Endodermal cell (in vitro differentiated cells): ENCODE results near the gene CHST9. TPM values are rescaled to one million over a fixed set of nuclear protein-coding genes. Genes with fewer than 3 reads are reported as not detected.
A peak's percentile ranks its signal among the peaks of the same experiment; 100 is the strongest.

Source experiments
- DNase-seq: peaks from one replicate; pipeline ENCODE4 v3.0.0-alpha.2; 2017
- H3K27ac ChIP-seq: 2 replicates; pipeline ENCODE4 v1.5.1; 2013; ENCODE audit warnings: mild to moderate bottlenecking, low read depth, low read length, moderate library complexity
- H3K27me3 ChIP-seq: 2 replicates; pipeline ENCODE4 v1.6.1; 2013; ENCODE audit warnings: mild to moderate bottlenecking, low read length, moderate library complexity; ENCODE audit not compliant: insufficient read depth, control insufficient read depth, poor library complexity, severe bottlenecking
- H3K36me3 ChIP-seq: 2 replicates; pipeline ENCODE4 v1.7.0; 2013; ENCODE audit warnings: mild to moderate bottlenecking, low read length, moderate library complexity; ENCODE audit not compliant: control insufficient read depth, insufficient read depth
- H3K4me1 ChIP-seq: one replicate; pipeline ENCODE4 v1.7.0; 2013; ENCODE audit warnings: low read length; ENCODE audit not compliant: control insufficient read depth, insufficient read depth
- H3K4me3 ChIP-seq: 2 replicates; pipeline ENCODE4 v1.5.1; 2013; ENCODE audit warnings: mild to moderate bottlenecking, low read length, moderate library complexity
- H3K9ac ChIP-seq: 2 replicates; pipeline ENCODE4 v1.6.1; 2013; ENCODE audit warnings: mild to moderate bottlenecking, low read length, moderate library complexity; ENCODE audit not compliant: poor library complexity, severe bottlenecking; ENCODE audit errors: extremely low read depth
- H3K9me3 ChIP-seq: 2 replicates; pipeline ENCODE4 v1.6.1; 2013; ENCODE audit warnings: mild to moderate bottlenecking, low read length, moderate library complexity; ENCODE audit not compliant: control insufficient read depth
- H3K27ac Mint-ChIP-seq: 2 replicates; pipeline ENCODE4 v1.8.0; 2020; ENCODE audit warnings: mixed read lengths
- H3K27me3 Mint-ChIP-seq: 2 replicates; pipeline ENCODE4 v1.8.0; 2021; ENCODE audit warnings: mild to moderate bottlenecking, mixed read lengths; ENCODE audit not compliant: insufficient read depth
- H3K36me3 Mint-ChIP-seq: 2 replicates; pipeline ENCODE4 v1.8.0; 2020; ENCODE audit warnings: low read depth, mixed read lengths
- H3K4me1 Mint-ChIP-seq: 2 replicates; pipeline ENCODE4 v1.8.0; 2020; ENCODE audit warnings: mixed read lengths
- H3K4me3 Mint-ChIP-seq: 2 replicates; pipeline ENCODE4 v1.8.0; 2020; ENCODE audit warnings: mild to moderate bottlenecking, moderate library complexity, mixed read lengths
- H3K9me3 Mint-ChIP-seq: 2 replicates; pipeline ENCODE4 v1.8.0; 2020; ENCODE audit warnings: mild to moderate bottlenecking, mixed read lengths
- WGBS, 2 experiments: methylation state at CpG; one replicate each; pipeline versions ENCODE4 v1.1.5 to v1.1.7; 2013; ENCODE audit warnings: missing lambda C conversion rate in 2 of 2, mixed read lengths in 1 of 2; ENCODE audit not compliant: insufficient coverage in 1 of 2, insufficient read length in 1 of 2; 5-methylcytosine and 5-hydroxymethylcytosine counted together
- total RNA-seq, 2 donors: library from RNA; stranded (reverse); fragmentation: NEBNext Ultra II Directional in 1 of 2; extraction: Animal tissue kit (Norgen Biotek cat#: 25700) in 1 of 2; gene quantifications; 2 replicates in 1 of 2; 3 replicates in 1 of 2; pipeline ENCODE4 v1.2.1, GENCODE V29; 2021
- TF ChIP-seq, protein P1 (sequence below): fragments of 200-600 bp; sonication (generic); conservative IDR thresholded peaks from 2 replicates; pipeline ENCODE4 v1.5.0; 2021; ENCODE audit warnings: antibody characterized with exemption, mild to moderate bottlenecking

CHST9 gene
- total RNA-seq, 2 donors from 2014 or later, result 47.5 to 75.8 TPM

DNA sequence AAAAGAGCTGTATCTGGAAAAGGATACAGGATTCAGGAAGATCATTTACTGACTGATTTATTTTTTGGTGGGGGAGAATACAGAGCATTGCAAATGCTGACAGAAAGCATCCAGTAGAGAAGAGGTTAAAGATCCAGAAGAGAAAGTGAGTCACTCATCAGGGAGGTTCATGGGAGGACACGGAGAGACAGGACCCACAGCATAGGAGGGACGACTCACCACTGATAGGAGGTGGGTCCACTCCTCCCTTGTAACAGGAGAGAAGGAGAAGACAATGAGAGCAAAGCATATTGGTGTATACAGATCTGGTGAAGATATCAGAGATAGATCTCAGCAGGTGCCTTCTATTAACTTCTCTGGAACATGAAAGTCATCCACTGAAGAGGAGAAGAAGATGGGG is 177.2 kb downstream of the CHST9 start:
- H3K9me3 Mint-ChIP-seq, result no peaks in the 10 kb centered on the region
- H3K4me1 ChIP-seq, result no peaks in the 10 kb centered on the region
- H3K4me3 ChIP-seq, result no peak overlapping the region
- H3K27me3 Mint-ChIP-seq, result no peaks in the 10 kb centered on the region
- peaks cover 3% of the 10 kb centered on the region for H3K36me3 Mint-ChIP-seq
- 37 to 80% methylated on average over 2 of the region's 2 CpGs for WGBS, 2 experiments
- DNase-seq, result no peak
- no peaks in the 10 kb centered on the region for H3K9me3 ChIP-seq
- H3K27ac ChIP-seq, result no peak overlapping the region
- TF ChIP-seq, protein P1, sequence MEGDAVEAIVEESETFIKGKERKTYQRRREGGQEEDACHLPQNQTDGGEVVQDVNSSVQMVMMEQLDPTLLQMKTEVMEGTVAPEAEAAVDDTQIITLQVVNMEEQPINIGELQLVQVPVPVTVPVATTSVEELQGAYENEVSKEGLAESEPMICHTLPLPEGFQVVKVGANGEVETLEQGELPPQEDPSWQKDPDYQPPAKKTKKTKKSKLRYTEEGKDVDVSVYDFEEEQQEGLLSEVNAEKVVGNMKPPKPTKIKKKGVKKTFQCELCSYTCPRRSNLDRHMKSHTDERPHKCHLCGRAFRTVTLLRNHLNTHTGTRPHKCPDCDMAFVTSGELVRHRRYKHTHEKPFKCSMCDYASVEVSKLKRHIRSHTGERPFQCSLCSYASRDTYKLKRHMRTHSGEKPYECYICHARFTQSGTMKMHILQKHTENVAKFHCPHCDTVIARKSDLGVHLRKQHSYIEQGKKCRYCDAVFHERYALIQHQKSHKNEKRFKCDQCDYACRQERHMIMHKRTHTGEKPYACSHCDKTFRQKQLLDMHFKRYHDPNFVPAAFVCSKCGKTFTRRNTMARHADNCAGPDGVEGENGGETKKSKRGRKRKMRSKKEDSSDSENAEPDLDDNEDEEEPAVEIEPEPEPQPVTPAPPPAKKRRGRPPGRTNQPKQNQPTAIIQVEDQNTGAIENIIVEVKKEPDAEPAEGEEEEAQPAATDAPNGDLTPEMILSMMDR, result no peak
- no peaks in the 10 kb centered on the region for H3K27me3 ChIP-seq
- H3K9ac ChIP-seq, result no peak overlapping the region
- H3K27ac Mint-ChIP-seq, result no peak overlapping the region
- peaks cover 5% of the 10 kb centered on the region for H3K4me1 Mint-ChIP-seq
- no peak overlapping the region for H3K4me3 Mint-ChIP-seq
- H3K36me3 ChIP-seq, result no peaks in the 10 kb centered on the region

DNA sequence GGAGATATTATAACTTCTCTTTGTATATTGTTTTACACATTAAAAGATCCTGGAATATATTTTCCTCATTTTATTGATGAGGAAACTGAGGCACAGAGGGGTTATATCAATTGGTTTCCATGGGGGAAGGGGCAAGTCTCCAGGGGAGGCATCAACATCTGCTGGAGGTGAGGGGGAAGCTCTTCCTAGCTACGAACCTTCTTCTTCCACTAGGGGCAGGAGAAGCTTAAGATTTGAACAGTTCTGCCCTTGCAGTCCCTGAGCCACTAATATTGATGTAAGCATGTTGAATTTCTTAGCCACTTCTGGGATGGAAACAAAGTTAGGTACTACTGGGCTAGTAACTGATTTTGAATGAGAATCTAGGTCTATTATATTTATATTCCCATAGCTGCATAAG is 179.5 kb downstream of the CHST9 start:
- Mint-ChIP-seq H3K4me1 (peaks cover 5% of the 10 kb centered on the region), H3K4me3 (no peak overlapping the region), H3K9me3 (no peaks in the 10 kb centered on the region), H3K27me3 (no peaks in the 10 kb centered on the region), H3K36me3 (no peaks in the 10 kb centered on the region), H3K27ac (no peak overlapping the region)
- DNase-seq, result peak; percentile 52
- 40% methylated on average over 1 of the region's 1 CpG; no CpG with 5 or more reads in 1 of the 2 experiments for WGBS, 2 experiments
- H3K27ac ChIP-seq, result no peak overlapping the region
- H3K9ac ChIP-seq, result no peak overlapping the region
- no peaks in the 10 kb centered on the region for H3K36me3 ChIP-seq
- TF ChIP-seq, protein P1, result peak; percentile 82
- H3K27me3 ChIP-seq, result no peaks in the 10 kb centered on the region
- H3K4me1 ChIP-seq, result no peaks in the 10 kb centered on the region
- no peak overlapping the region for H3K4me3 ChIP-seq
- no peaks in the 10 kb centered on the region for H3K9me3 ChIP-seq

DNA sequence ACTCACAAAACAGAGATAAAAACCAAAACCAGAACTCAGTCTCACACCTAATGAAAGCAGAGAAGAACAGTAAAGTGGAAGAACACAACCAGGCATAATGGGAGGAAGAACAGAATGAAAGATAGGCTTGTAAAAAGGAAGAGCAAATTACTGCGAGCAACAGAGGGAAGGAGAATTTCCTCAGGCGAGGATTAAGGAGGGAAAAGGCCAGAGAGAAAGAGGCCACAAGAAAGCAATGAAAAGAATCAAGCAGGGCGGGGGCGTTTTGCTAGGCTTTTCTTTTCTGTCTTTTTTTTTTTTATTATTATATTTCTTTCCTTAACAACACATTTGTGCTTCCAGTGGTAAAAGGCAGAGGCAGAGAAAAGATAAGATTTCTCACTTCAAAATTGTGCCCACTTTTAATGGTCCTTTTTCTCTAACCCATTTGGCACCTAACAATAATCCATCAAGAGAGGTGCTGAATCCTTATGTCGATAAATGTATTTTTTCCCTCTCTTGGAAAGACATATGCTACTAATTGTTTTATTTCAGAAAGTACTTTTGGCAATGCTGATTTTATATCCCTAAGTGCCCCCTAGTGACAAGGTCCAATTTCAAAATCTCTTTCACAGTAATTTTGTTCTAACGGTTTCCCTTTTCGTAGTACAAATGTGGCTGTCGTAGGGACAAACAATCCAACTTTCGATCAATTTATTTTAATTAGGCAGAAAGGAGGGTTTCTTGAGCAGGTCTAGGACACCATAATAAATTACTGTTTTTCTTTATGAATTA is 180.9 kb downstream of the CHST9 start:
- H3K9ac ChIP-seq, result no peak overlapping the region
- no peaks in the 10 kb centered on the region for H3K36me3 ChIP-seq
- H3K27ac ChIP-seq, result no peak overlapping the region
- TF ChIP-seq, protein P1, result peak; percentile 56
- no peaks in the 10 kb centered on the region for H3K27me3 Mint-ChIP-seq
- H3K27ac Mint-ChIP-seq, result no peak overlapping the region
- WGBS, 2 experiments, result 87 to 88% methylated on average over 3 to 7 of the region's 9 CpGs
- no peaks in the 10 kb centered on the region for H3K9me3 ChIP-seq
- no peak overlapping the region for H3K4me3 ChIP-seq
- DNase-seq, result no peak
- H3K4me1 ChIP-seq, result no peaks in the 10 kb centered on the region
- H3K9me3 Mint-ChIP-seq, result no peaks in the 10 kb centered on the region
- no peaks in the 10 kb centered on the region for H3K36me3 Mint-ChIP-seq
- no peaks in the 10 kb centered on the region for H3K27me3 ChIP-seq
- H3K4me1 Mint-ChIP-seq, result peaks cover 5% of the 10 kb centered on the region
- no peak overlapping the region for H3K4me3 Mint-ChIP-seq
